Sigmoid colon (tissue), 7 donors: ENCODE measurements around the gene CMAS. TPM values are rescaled to one million over a fixed set of nuclear protein-coding genes. Genes with fewer than 3 reads are reported as not detected.

Experiments
- DNase-seq: peaks from one replicate; pipeline ENCODE4 v3.0.0-alpha.2; 2019
- H3K27ac ChIP-seq, 4 donors: fragments of 200-600 bp; sonication (generic); one replicate each; pipeline ENCODE4 v1.5.1; 2016 to 2019; ENCODE audit warnings: mild to moderate bottlenecking in 1 of 4
- H3K27me3 ChIP-seq, 3 donors: fragments of 200-600 bp; sonication (generic); one replicate each; pipeline ENCODE4 v1.5.1; 2019; ENCODE audit warnings: mild to moderate bottlenecking in 1 of 3
- H3K36me3 ChIP-seq, 4 donors: fragments of 200-600 bp; sonication (generic); one replicate each; pipeline ENCODE4 v1.5.1; 2016 to 2019
- H3K4me1 ChIP-seq, 4 donors: fragments of 200-600 bp; sonication (generic); one replicate each; pipeline ENCODE4 v1.5.1; 2017 to 2019
- H3K4me3 ChIP-seq, 4 donors: fragments of 200-600 bp; sonication (generic); one replicate each; pipeline ENCODE4 v1.5.1; 2017 to 2019; ENCODE audit warnings: mild to moderate bottlenecking in 2 of 4, moderate library complexity in 1 of 4
- H3K9me3 ChIP-seq, 4 donors: fragments of 200-600 bp in 3 of 4; sonication (generic) in 3 of 4; one replicate each; pipeline versions ENCODE4 v1.5.1 to v1.6.1; 2013 to 2019
- EP300 ChIP-seq, 4 donors: sonication (generic); formaldehyde crosslinking; IDR thresholded peaks; one replicate each; pipeline ENCODE4 v1.6.1; 2017; ENCODE audit warnings: antibody characterized with exemption in 4 of 4
- POLR2A ChIP-seq, 2 donors: fragments of 450-650 bp; IDR thresholded peaks; one replicate each; pipeline ENCODE4 v1.6.1; 2016; ENCODE audit warnings: antibody characterized with exemption in 2 of 2, mild to moderate bottlenecking in 2 of 2, moderate library complexity in 2 of 2
- POLR2AphosphoS5 ChIP-seq, 4 donors: sonication (generic); formaldehyde crosslinking; IDR thresholded peaks; one replicate each; pipeline ENCODE4 v1.6.1; 2017; ENCODE audit warnings: antibody characterized with exemption in 4 of 4
- WGBS, 2 donors: extraction: QIAGEN DNeasy Blood & Tissue Kit; methylation state at CpG; one replicate each; pipeline ENCODE4 v1.1.7; 2013; 5-methylcytosine and 5-hydroxymethylcytosine counted together
- intact Hi-C: fragments of 100-400 bp; cut with DNase I; formaldehyde crosslinking; loops from one replicate; pipeline ENCODE4 v1.15.1; 2023
- polyA plus RNA-seq, 3 donors: library from polyadenylated mRNA; stranded (reverse); fragments of 200-250 nt; gene quantifications; one replicate each; pipeline ENCODE4 v1.2.3, GENCODE V29; 2013
- total RNA-seq, 4 donors: library from RNA; depleted of rRNA; stranded (reverse); fragments of >200 nt; gene quantifications; one replicate each; pipeline ENCODE4 v1.1.0, GENCODE V29; 2016
- TF ChIP-seq, protein P1 (sequence below), 4 experiments: fragments of 450-650 bp in 3 of 4; fragments of 200-600 bp in 1 of 4; IDR thresholded peaks; one replicate each; pipeline ENCODE4 v1.5.1; 2016 to 2019; ENCODE audit warnings: antibody characterized with exemption in 4 of 4, mild to moderate bottlenecking in 3 of 4, moderate library complexity in 2 of 4
- donor health status: healthy with polysubstance abuse.
- donor health status: Bipolar disorder and iron deficiency.
- donor health status: healthy.

The CMAS gene
- total and polyA plus RNA-seq, 7 donors = 23.3 to 226 (median 35.1) TPM

DNA sequence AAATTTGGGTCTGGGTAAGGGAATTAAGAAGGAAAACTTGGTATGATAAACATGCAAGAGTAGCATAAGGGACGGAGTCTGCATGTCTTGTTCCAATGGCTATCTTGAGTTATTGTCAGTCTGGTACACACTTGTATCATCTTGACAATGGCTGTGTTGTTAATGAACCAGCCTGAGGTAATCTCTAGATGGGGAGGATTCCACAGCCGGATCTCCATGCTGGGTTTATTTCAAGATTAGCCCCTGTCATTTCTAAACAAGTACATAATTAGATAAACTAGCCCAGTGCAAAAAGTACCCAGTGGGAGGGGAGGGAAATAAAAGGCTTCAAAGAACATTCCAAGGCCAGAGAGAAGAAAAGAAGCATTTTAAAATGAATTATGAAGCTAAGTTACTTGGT, 16.5 kb upstream of the CMAS start:
- Histone ChIP-seq H3K36me3 (no peaks in the 10 kb centered on the region), H3K4me3 (no peak overlapping the region), H3K4me1 (no peaks in the 10 kb centered on the region), H3K27ac (no peak overlapping the region), H3K9me3 (no peaks in the 10 kb centered on the region), H3K27me3 (no peaks in the 10 kb centered on the region)
- WGBS, 2 donors = 82 to 86% methylated on average over 2 of the region's 2 CpGs
- DNase-seq = no peak
- TF ChIP-seq EP300 (IDR thresholded peaks at IDR 0.05) = no peak
- TF ChIP-seq POLR2AphosphoS5 (IDR thresholded peaks at IDR 0.05) = no peak
- TF ChIP-seq POLR2A (IDR thresholded peaks at IDR 0.05) = no peak
- TF ChIP-seq, protein P1, sequence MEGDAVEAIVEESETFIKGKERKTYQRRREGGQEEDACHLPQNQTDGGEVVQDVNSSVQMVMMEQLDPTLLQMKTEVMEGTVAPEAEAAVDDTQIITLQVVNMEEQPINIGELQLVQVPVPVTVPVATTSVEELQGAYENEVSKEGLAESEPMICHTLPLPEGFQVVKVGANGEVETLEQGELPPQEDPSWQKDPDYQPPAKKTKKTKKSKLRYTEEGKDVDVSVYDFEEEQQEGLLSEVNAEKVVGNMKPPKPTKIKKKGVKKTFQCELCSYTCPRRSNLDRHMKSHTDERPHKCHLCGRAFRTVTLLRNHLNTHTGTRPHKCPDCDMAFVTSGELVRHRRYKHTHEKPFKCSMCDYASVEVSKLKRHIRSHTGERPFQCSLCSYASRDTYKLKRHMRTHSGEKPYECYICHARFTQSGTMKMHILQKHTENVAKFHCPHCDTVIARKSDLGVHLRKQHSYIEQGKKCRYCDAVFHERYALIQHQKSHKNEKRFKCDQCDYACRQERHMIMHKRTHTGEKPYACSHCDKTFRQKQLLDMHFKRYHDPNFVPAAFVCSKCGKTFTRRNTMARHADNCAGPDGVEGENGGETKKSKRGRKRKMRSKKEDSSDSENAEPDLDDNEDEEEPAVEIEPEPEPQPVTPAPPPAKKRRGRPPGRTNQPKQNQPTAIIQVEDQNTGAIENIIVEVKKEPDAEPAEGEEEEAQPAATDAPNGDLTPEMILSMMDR (IDR thresholded peaks at IDR 0.05) = no peak
- intact Hi-C loops = no loop called here

DNA sequence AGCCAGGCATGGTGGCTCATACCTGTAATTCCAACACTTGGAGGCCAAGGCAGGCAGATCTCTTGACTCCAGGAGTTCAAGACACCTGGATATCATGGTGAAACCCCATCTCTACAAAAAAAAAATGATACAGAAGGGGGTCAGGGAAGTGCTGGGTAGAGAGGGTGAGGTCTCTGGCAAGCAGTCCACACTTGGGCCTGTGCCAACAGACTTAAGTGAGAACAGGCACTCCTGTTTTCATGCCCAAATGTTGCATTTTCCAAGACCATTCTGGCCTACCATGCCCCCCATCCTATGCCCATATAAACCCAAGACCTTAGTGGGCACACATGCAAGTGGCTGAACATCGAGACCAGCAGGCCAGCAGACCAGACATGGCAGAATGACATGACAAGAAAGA, 16.0 kb upstream of the CMAS start:
- DNase-seq = no peak
- H3K27ac ChIP-seq = no peak overlapping the region
- H3K4me1 ChIP-seq = peaks cover 0 to 2% (median 0%) of the 10 kb centered on the region in 4 donors
- H3K9me3 ChIP-seq = no peaks in the 10 kb centered on the region
- no peaks in the 10 kb centered on the region for H3K27me3 ChIP-seq
- 94 to 96% methylated on average over 1 of the region's 1 CpG for WGBS, 2 donors
- no peaks in the 10 kb centered on the region for H3K36me3 ChIP-seq
- no peak for TF ChIP-seq POLR2A (IDR thresholded peaks at IDR 0.05)
- no peak for TF ChIP-seq POLR2AphosphoS5 (IDR thresholded peaks at IDR 0.05)
- intact Hi-C loops = no loop called here
- H3K4me3 ChIP-seq = no peak overlapping the region

DNA sequence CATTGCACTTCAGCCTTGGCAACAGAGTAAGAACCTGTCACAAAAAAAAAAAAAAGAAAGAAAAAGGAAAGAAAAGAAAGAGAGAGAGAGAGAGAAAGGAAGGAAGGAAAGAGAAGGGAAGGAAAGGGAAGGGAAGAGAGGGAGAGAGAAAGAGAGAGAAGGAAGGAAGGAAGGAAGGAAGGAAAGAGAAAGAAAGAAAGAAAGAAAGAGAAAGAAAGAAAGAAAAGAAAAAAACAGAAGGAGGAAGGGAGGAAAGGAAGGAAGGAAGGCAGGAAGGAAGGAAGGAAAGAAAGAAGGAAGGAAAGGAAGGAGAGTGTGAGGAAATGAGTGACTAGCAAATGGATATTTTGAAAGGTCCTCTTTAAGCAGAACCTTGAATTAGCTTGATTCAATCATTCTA, 13.3 kb upstream of the CMAS start:
- Histone ChIP-seq H3K4me3 (no peak overlapping the region), H3K27ac (no peak overlapping the region), H3K27me3 (no peaks in the 10 kb centered on the region), H3K9me3 (no peaks in the 10 kb centered on the region), H3K4me1 (peaks cover 0 to 5% (median 0%) of the 10 kb centered on the region in 4 donors), H3K36me3 (no peaks in the 10 kb centered on the region)
- intact Hi-C loops = no loop called here
- DNase-seq = no peak
- no peak for TF ChIP-seq POLR2AphosphoS5 (IDR thresholded peaks at IDR 0.05)
- TF ChIP-seq EP300 (IDR thresholded peaks at IDR 0.05) = no peak
- TF ChIP-seq POLR2A (IDR thresholded peaks at IDR 0.05) = no peak
- TF ChIP-seq, protein P1 (IDR thresholded peaks at IDR 0.05) = no peak

DNA sequence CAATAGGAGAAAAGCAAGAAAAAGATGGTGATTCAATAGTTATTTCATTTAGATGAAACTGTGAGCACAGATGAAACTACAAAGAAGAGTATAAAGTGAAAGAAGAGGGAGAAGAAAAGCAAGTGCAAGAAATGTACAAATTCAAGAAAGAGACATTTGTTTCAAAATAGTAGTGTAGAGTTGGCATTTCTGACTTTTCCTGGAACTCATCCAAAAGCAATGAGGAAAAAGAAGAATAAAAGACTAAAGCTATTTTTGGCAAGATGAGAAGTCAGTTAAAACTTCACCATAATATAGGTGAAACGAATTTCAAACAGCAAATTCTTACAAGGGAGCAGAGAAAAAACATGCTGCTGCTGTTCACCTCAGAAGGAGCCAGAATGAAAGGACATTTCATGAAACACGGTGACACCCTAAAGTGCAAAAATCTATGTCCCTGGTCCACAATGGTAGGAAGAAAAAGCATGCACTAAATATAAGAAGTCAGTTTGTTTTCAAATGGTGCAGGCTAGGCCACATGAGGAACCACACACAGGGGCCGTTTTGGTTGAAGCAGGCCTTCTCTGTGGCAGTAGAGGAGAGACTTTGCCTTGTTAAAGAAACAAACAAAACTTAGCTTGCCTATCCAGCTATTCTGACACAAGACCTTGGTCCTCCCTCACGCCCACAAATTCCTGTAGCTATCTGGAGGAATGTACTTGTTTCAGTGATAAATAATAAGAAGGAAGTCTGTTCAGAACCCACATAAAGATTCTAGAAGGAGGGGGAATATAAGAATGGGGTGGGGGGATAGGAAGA, 11.1 kb upstream of the CMAS start:
- H3K9me3 ChIP-seq = no peaks in the 10 kb centered on the region
- no peaks in the 10 kb centered on the region for H3K36me3 ChIP-seq
- no peaks in the 10 kb centered on the region for H3K27me3 ChIP-seq
- TF ChIP-seq, protein P1 (IDR thresholded peaks at IDR 0.05) = no peak
- TF ChIP-seq POLR2A (IDR thresholded peaks at IDR 0.05) = no peak
- no peak for TF ChIP-seq EP300 (IDR thresholded peaks at IDR 0.05)
- TF ChIP-seq POLR2AphosphoS5 (IDR thresholded peaks at IDR 0.05) = no peak
- no peak overlapping the region for H3K4me3 ChIP-seq
- intact Hi-C loops = no loop called here
- peaks cover 0 to 5% (median 0%) of the 10 kb centered on the region in 4 donors for H3K4me1 ChIP-seq
- 12 to 31% methylated on average over 4 of the region's 4 CpGs for WGBS, 2 donors
- H3K27ac ChIP-seq = peak overlapping the region in 2 of 4 donors; percentile 19 to 30
- no peak for DNase-seq

DNA sequence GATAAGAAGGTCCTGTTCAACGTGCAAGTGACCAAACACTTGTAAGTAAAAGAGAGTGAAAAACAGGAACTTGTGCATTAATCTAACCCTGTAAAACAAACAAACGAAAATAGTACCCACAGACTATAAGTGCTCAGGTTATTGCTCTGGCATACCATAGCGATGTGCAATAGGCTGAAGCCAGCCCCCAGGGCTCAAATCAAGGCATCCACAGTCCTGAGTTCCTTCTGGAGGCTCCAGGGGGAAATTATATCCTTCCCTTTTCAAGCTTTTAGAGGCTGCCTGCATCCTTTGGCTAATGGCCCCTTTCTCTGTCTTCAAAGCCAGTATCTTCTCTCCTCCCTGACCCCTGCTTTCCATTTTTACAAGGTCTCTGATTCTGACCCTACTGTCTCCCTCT, 8.1 kb upstream of the CMAS start:
- Histone ChIP-seq H3K9me3 (no peaks in the 10 kb centered on the region), H3K27me3 (no peaks in the 10 kb centered on the region), H3K4me3 (no peak overlapping the region), H3K36me3 (no peaks in the 10 kb centered on the region), H3K27ac (no peak overlapping the region), H3K4me1 (peaks cover 0 to 5% (median 0%) of the 10 kb centered on the region in 4 donors)
- TF ChIP-seq, protein P1 (IDR thresholded peaks at IDR 0.05) = no peak
- TF ChIP-seq EP300 (IDR thresholded peaks at IDR 0.05) = no peak
- no peak for TF ChIP-seq POLR2AphosphoS5 (IDR thresholded peaks at IDR 0.05)
- no peak for TF ChIP-seq POLR2A (IDR thresholded peaks at IDR 0.05)
- 38 to 62% methylated on average over 3 of the region's 3 CpGs for WGBS, 2 donors
- no peak for DNase-seq
- intact Hi-C loops = no loop called here
